Glutamatergic neuron (in vitro differentiated cells): Measurements from ENCODE around the gene POC1A. TPM values are rescaled to one million over a fixed set of nuclear protein-coding genes. Genes with fewer than 3 reads are reported as not detected.

Experiments
- DNase-seq: peaks from one replicate; pipeline ENCODE4 v3.0.0; 2022
- H3K27ac Mint-ChIP-seq: one replicate; pipeline ENCODE4 v1.8.0; 2020; ENCODE audit warnings: mild to moderate bottlenecking, mixed read lengths, inconsistent platforms; ENCODE audit not compliant: unreplicated experiment
- H3K27me3 Mint-ChIP-seq: one replicate; pipeline ENCODE4 v1.8.0; 2020; ENCODE audit warnings: mild to moderate bottlenecking, moderate library complexity, mixed read lengths, inconsistent platforms; ENCODE audit not compliant: unreplicated experiment
- H3K36me3 Mint-ChIP-seq: one replicate; pipeline ENCODE4 v1.8.0; 2020; ENCODE audit warnings: mild to moderate bottlenecking, mixed read lengths, inconsistent platforms; ENCODE audit not compliant: unreplicated experiment
- H3K4me1 Mint-ChIP-seq: one replicate; pipeline ENCODE4 v1.8.0; 2020; ENCODE audit warnings: mild to moderate bottlenecking, low read depth, mixed read lengths, inconsistent platforms; ENCODE audit not compliant: unreplicated experiment
- H3K4me3 Mint-ChIP-seq: one replicate; pipeline ENCODE4 v1.8.0; 2020; ENCODE audit warnings: mild to moderate bottlenecking, mixed read lengths, inconsistent platforms; ENCODE audit not compliant: unreplicated experiment
- H3K9me3 Mint-ChIP-seq: one replicate; pipeline ENCODE4 v1.8.0; 2020; ENCODE audit warnings: mild to moderate bottlenecking, moderate library complexity, mixed read lengths, inconsistent platforms; ENCODE audit not compliant: unreplicated experiment
- CTCF ChIP-seq: fragments of 200-600 bp; sonication (generic); IDR thresholded peaks from one replicate; pipeline ENCODE4 v1.5.0; 2021; ENCODE audit not compliant: partially characterized antibody, unreplicated experiment
- total RNA-seq: library from RNA; stranded (reverse); fragmentation: NEBNext Ultra II Directional; extraction: Animal tissue kit (Norgen Biotek cat#: 25700); gene quantifications from one replicate; pipeline ENCODE4 v1.2.1, GENCODE V29; 2021; ENCODE audit not compliant: unreplicated experiment

The POC1A gene
- total RNA-seq, 1 donor from 2014 or later: 3.2 TPM

DNA sequence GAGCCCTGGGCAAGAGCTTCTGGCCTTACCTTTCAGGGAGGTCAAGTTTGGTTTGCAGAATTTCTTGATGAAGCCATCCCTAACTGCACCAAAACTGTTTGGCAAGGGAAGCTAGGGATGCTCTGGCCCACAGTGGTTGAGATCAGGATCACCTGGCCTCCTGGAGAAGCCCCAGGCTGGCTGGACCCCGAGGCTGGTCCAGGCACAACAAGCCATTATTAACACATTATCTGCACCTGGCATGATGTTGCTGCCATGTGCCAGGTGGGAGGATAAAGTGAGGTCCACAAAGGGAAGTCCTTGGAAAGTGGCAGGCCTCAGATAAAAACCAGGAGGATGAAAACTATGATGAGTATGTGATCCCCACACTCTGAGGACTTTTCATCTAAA, 62.0 kb downstream of the POC1A start:
- H3K4me1 Mint-ChIP-seq: peaks cover 25% of the 10 kb centered on the region
- H3K36me3 Mint-ChIP-seq: no peaks in the 10 kb centered on the region
- no peak for TF ChIP-seq CTCF
- peaks cover 2% of the 10 kb centered on the region for H3K27me3 Mint-ChIP-seq
- no peak for DNase-seq
- no peak overlapping the region for H3K4me3 Mint-ChIP-seq
- H3K9me3 Mint-ChIP-seq: peaks cover 11% of the 10 kb centered on the region
- H3K27ac Mint-ChIP-seq: no peak overlapping the region

GRCh38 chr3:52091586-52092270, 62.5 kb downstream of the POC1A start:
- no peak overlapping the region for H3K27ac Mint-ChIP-seq
- DNase-seq: no peak
- peaks cover 31% of the 10 kb centered on the region for H3K4me1 Mint-ChIP-seq
- no peak for TF ChIP-seq CTCF
- H3K36me3 Mint-ChIP-seq: no peaks in the 10 kb centered on the region
- H3K27me3 Mint-ChIP-seq: peaks cover 2% of the 10 kb centered on the region
- H3K9me3 Mint-ChIP-seq: peaks cover 11% of the 10 kb centered on the region
- peak overlapping the region; percentile 74 for H3K4me3 Mint-ChIP-seq

DNA sequence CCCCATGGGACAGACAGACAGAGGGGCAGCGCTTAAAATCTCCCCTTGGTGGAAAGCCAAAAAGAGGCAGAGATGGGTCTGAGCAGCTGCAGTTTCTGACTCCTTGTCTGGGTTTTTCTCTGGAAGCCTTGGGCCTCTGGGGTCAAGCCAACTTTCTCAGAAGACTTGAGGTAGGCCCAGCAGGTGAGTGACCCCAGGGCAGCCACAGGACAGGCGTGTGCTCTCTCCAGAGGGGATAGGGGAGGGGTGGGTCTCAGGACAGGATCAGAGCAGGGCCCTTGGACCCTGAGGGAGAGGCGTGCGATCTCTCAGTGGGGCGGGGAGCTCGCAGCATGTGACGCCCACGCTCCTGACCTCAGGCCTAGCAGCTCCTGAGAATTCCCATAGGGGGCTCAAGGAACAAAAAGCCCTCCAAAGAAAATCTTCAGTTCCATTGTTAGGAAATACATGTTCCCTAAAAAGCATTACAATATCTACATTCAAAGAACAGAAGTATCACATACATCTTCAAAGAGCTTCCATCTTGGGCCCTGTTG, 63.2 kb downstream of the POC1A start:
- DNase-seq: no peak
- peaks cover 2% of the 10 kb centered on the region for H3K27me3 Mint-ChIP-seq
- H3K27ac Mint-ChIP-seq: no peak overlapping the region
- peaks cover 31% of the 10 kb centered on the region for H3K4me1 Mint-ChIP-seq
- H3K9me3 Mint-ChIP-seq: peaks cover 11% of the 10 kb centered on the region
- no peak overlapping the region for H3K4me3 Mint-ChIP-seq
- H3K36me3 Mint-ChIP-seq: no peaks in the 10 kb centered on the region
- no peak for TF ChIP-seq CTCF

DNA sequence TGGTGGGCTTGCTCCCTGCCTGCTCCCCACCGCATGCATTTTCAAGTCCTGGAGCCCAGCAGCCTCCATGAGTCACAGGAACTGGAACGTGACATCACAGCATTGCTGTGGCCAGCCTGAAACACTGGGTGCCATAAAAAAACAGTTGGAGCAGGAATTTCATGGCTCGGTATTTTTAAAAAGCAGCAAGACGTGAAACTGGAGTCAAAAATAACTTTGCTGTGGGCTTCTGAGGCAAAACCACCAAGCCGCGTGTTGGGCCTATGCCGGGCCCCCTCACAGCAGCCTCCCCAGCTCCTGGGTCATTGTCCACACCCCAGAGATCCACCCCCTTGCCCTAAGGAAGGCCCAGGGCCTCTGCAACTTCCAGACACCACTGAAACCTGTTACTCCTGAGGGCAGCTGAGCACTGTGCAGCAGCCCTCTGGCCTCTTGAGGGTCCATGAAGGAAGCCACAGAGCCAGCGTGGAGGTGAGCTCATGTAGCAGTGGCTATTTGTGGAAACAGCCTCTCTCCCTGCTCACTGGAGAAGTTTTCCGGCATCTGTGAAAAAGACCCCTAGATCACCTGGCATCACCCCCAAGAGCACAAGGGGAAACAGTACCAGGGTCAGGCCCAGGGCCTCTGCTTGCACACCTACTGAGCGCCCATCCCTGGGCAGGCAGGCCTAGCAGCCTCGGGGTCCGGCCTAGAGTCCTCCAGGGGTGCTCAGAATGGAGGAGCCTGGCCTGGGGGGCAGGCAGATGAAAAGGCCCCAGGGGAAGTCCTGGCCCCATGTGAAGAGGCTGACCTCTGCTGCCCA, 63.9 kb downstream of the POC1A start:
- peaks cover 2% of the 10 kb centered on the region for H3K27me3 Mint-ChIP-seq
- TF ChIP-seq CTCF: no peak
- no peak overlapping the region for H3K4me3 Mint-ChIP-seq
- H3K9me3 Mint-ChIP-seq: peaks cover 11% of the 10 kb centered on the region
- H3K27ac Mint-ChIP-seq: no peak overlapping the region
- H3K36me3 Mint-ChIP-seq: no peaks in the 10 kb centered on the region
- H3K4me1 Mint-ChIP-seq: peaks cover 31% of the 10 kb centered on the region
- DNase-seq: no peak

DNA sequence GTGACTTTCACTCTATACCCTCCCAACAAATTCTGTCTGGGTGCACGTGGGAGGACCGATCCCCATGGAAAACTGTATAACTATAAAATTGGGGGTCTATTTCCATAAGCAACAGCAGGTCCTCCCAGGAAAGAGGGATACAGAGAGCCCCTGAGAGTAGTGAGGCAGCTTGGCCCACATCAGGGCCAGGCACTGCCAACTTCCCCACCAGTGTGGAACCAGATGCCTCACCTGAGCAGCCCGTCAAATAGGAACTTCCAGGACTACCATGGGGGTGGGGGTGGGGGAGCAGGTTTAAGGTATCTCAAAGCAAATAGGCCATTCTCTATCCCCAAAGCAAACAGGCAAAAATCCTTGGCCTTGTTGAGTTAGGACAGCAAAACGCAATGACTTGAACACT, 64.5 kb downstream of the POC1A start:
- H3K36me3 Mint-ChIP-seq: no peaks in the 10 kb centered on the region
- H3K4me1 Mint-ChIP-seq: peaks cover 31% of the 10 kb centered on the region
- peaks cover 2% of the 10 kb centered on the region for H3K27me3 Mint-ChIP-seq
- H3K27ac Mint-ChIP-seq: peak overlapping the region; percentile 76
- peaks cover 11% of the 10 kb centered on the region for H3K9me3 Mint-ChIP-seq
- no peak for TF ChIP-seq CTCF
- no peak overlapping the region for H3K4me3 Mint-ChIP-seq
- DNase-seq: no peak
